ENCODE data around the gene PASK. TPM values are rescaled to one million over a fixed set of nuclear protein-coding genes. Genes with fewer than 3 reads are reported as not detected.

Gene PASK
- total RNA-seq, 1 experiment from 2014 or later: 80.9 TPM

GRCh38 chr2:241146286-241146685 is 3.0 kb downstream of the PASK start:
- H3K4me3 Mint-ChIP-seq: no peak overlapping the region
- ChIA-PET POLR2A (no interaction called here), CTCF (interaction anchor here (0.7 kb wide), 1 partner anchor 68 kb away, joined by 3 read pairs; no protein-coding TSS in a partner anchor)
- H3K9me3 Mint-ChIP-seq: no peaks in the 10 kb centered on the region
- H3K27me3 Mint-ChIP-seq (ENCODE audit: low read depth): no peaks in the 10 kb centered on the region
- ATAC-seq (no peak), DNase-seq (ENCODE audit: low spot score) (no peak)
- TF ChIP-seq, protein P1, sequence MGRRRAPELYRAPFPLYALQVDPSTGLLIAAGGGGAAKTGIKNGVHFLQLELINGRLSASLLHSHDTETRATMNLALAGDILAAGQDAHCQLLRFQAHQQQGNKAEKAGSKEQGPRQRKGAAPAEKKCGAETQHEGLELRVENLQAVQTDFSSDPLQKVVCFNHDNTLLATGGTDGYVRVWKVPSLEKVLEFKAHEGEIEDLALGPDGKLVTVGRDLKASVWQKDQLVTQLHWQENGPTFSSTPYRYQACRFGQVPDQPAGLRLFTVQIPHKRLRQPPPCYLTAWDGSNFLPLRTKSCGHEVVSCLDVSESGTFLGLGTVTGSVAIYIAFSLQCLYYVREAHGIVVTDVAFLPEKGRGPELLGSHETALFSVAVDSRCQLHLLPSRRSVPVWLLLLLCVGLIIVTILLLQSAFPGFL (CRISPR knock-in tag; IDR thresholded peaks at IDR 0.05; ENCODE audit: borderline replicate concordance): no peak
- H3K4me1 Mint-ChIP-seq: peaks cover 15% of the 10 kb centered on the region
- H3K27ac Mint-ChIP-seq: no peak overlapping the region
- H3K36me3 Mint-ChIP-seq: peaks cover 6% of the 10 kb centered on the region

DNA sequence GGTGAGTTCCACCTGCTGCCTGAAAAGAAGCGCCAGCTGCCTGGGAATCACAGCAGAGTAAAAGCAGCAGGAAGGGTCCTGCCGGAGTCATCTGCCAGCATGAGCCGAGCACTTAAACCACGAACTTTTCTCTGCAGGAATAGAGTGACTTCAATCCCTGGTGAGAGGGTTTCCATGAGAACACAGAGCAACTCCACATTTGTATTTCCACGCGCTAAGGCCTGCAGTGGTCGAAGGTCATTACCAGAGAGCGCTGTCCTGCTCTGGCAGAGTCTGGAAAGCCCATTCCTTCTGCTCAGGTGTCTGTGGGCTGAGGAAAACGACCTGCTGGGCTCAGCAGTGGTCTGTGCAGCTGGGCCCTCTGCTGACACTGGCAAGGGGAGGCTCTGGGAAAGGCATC is 6.7 kb downstream of the PASK start:
- DNase-seq (ENCODE audit: low spot score) (no peak), ATAC-seq (no peak)
- Mint-ChIP-seq H3K4me3 (no peak overlapping the region), H3K27ac (no peak overlapping the region), H3K36me3 (peaks cover 20% of the 10 kb centered on the region), H3K27me3 (ENCODE audit: low read depth) (no peaks in the 10 kb centered on the region), H3K9me3 (no peaks in the 10 kb centered on the region), H3K4me1 (no peaks in the 10 kb centered on the region; the same call in 1 of the 2 replicates)
- ChIA-PET POLR2A (no interaction called here), CTCF (no interaction called here)
- TF ChIP-seq ZNF416 (CRISPR knock-in tag; IDR thresholded peaks at IDR 0.05): no peak
- no peak for TF ChIP-seq ATF1 (CRISPR knock-in tag; IDR thresholded peaks at IDR 0.05)
- no peak for TF ChIP-seq RELA (CRISPR knock-in tag; IDR thresholded peaks at IDR 0.05; ENCODE audit: borderline replicate concordance)
- no peak for TF ChIP-seq ZNF423 (CRISPR knock-in tag; IDR thresholded peaks at IDR 0.05)
- TF ChIP-seq, protein P2, sequence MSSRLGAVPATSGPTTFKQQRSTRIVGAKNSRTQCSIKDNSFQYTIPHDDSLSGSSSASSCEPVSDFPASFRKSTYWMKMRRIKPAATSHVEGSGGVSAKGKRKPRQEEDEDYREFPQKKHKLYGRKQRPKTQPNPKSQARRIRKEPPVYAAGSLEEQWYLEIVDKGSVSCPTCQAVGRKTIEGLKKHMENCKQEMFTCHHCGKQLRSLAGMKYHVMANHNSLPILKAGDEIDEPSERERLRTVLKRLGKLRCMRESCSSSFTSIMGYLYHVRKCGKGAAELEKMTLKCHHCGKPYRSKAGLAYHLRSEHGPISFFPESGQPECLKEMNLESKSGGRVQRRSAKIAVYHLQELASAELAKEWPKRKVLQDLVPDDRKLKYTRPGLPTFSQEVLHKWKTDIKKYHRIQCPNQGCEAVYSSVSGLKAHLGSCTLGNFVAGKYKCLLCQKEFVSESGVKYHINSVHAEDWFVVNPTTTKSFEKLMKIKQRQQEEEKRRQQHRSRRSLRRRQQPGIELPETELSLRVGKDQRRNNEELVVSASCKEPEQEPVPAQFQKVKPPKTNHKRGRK (CRISPR knock-in tag; IDR thresholded peaks at IDR 0.05; ENCODE audit: borderline replicate concordance): no peak
- TF ChIP-seq ZNF232 (CRISPR knock-in tag; IDR thresholded peaks at IDR 0.05): no peak
- no peak for TF ChIP-seq NR3C1 (CRISPR knock-in tag; conservative IDR thresholded peaks at IDR 0.05; ENCODE audit: low read depth)
- TF ChIP-seq, protein P3, sequence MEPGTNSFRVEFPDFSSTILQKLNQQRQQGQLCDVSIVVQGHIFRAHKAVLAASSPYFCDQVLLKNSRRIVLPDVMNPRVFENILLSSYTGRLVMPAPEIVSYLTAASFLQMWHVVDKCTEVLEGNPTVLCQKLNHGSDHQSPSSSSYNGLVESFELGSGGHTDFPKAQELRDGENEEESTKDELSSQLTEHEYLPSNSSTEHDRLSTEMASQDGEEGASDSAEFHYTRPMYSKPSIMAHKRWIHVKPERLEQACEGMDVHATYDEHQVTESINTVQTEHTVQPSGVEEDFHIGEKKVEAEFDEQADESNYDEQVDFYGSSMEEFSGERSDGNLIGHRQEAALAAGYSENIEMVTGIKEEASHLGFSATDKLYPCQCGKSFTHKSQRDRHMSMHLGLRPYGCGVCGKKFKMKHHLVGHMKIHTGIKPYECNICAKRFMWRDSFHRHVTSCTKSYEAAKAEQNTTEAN (CRISPR knock-in tag; IDR thresholded peaks at IDR 0.05): no peak
- TF ChIP-seq ZNF121 (CRISPR knock-in tag; IDR thresholded peaks at IDR 0.05): no peak
- no peak for TF ChIP-seq RORB (CRISPR knock-in tag; IDR thresholded peaks at IDR 0.05)

DNA sequence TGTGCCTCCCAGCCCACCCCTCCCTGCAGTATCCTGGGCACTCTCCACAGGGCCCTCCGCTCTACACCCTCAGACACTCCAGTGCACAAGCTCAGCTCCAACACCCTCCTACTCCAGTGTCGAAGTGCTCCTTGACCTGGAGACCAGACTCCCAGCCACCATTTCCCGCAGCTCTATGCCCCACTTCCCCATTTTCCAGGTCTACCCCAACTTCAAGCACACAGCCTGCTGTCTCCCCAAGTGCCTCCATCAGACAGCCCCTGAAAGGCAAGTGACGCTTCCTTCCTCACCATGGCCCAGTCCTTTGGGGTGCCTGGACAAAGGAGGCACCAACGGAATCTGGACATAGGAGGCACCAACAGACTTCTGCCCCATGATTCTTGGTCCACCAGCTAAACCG is 7.2 kb downstream of the PASK start:
- TF ChIP-seq AR (CRISPR knock-in tag; IDR thresholded peaks at IDR 0.05) (no peak), ZNF232 (CRISPR knock-in tag; IDR thresholded peaks at IDR 0.05) (no peak), EMX1 (CRISPR knock-in tag; IDR thresholded peaks at IDR 0.05) (no peak), ZSCAN18 (CRISPR knock-in tag; IDR thresholded peaks at IDR 0.05) (no peak), FOXJ3 (CRISPR knock-in tag; IDR thresholded peaks at IDR 0.05; ENCODE audit: borderline replicate concordance) (no peak), IRF1 (CRISPR knock-in tag; IDR thresholded peaks at IDR 0.05) (no peak), KAT7 (CRISPR knock-in tag; IDR thresholded peaks at IDR 0.05; ENCODE audit: borderline replicate concordance) (no peak), CREB1 (CRISPR knock-in tag; IDR thresholded peaks at IDR 0.05) (no peak), ETV6 (CRISPR knock-in tag; IDR thresholded peaks at IDR 0.05) (no peak)
- TF ChIP-seq, protein P4, sequence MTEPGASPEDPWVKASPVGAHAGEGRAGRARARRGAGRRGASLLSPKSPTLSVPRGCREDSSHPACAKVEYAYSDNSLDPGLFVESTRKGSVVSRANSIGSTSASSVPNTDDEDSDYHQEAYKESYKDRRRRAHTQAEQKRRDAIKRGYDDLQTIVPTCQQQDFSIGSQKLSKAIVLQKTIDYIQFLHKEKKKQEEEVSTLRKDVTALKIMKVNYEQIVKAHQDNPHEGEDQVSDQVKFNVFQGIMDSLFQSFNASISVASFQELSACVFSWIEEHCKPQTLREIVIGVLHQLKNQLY (CRISPR knock-in tag; IDR thresholded peaks at IDR 0.05): no peak
- TF ChIP-seq, protein P5, sequence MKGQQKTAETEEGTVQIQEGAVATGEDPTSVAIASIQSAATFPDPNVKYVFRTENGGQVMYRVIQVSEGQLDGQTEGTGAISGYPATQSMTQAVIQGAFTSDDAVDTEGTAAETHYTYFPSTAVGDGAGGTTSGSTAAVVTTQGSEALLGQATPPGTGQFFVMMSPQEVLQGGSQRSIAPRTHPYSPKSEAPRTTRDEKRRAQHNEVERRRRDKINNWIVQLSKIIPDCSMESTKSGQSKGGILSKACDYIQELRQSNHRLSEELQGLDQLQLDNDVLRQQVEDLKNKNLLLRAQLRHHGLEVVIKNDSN (CRISPR knock-in tag; IDR thresholded peaks at IDR 0.05): no peak
- TF ChIP-seq, protein P6, sequence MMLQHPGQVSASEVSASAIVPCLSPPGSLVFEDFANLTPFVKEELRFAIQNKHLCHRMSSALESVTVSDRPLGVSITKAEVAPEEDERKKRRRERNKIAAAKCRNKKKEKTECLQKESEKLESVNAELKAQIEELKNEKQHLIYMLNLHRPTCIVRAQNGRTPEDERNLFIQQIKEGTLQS (CRISPR knock-in tag; conservative IDR thresholded peaks at IDR 0.05): no peak
- no peaks in the 10 kb centered on the region for H3K4me1 Mint-ChIP-seq
- no peak overlapping the region for H3K27ac Mint-ChIP-seq
- POLR2A ChIA-PET: no interaction called here
- ATAC-seq (no peak), DNase-seq (ENCODE audit: low spot score) (no peak)
- CTCF ChIA-PET: no interaction called here
- no peaks in the 10 kb centered on the region for H3K27me3 Mint-ChIP-seq (ENCODE audit: low read depth)
- no peak overlapping the region for H3K4me3 Mint-ChIP-seq
- H3K36me3 Mint-ChIP-seq: peaks cover 20% of the 10 kb centered on the region
- no peaks in the 10 kb centered on the region for H3K9me3 Mint-ChIP-seq
